CD14-positive monocyte (primary cell): ENCODE measurements around the gene SOX5. TPM values are rescaled to one million over a fixed set of nuclear protein-coding genes. Genes with fewer than 3 reads are reported as not detected.

ENCODE experiments used
- DNase-seq, 3 donors: peaks; one replicate each; pipeline ENCODE4 v3.0.0-alpha.2; 2011 to 2022
- H2AFZ ChIP-seq: 2 replicates; pipeline ENCODE4 v1.6.0; 2012; ENCODE audit warnings: mild to moderate bottlenecking, low read depth, low read length, inconsistent platforms; ENCODE audit not compliant: insufficient read depth, poor library complexity, severe bottlenecking
- H3K27ac ChIP-seq, 2 donors: 1 replicate in 1 of 2; 2 replicates in 1 of 2; pipeline ENCODE4 v1.5.1; 2012 to 2013; ENCODE audit warnings: low read length in 2 of 2, control low read depth in 1 of 2, inconsistent platforms in 1 of 2, low read depth in 1 of 2, mild to moderate bottlenecking in 1 of 2
- H3K27me3 ChIP-seq, 2 donors: one replicate each; pipeline versions ENCODE4 v1.6.0 to v1.6.1; 2011 to 2013; ENCODE audit warnings: low read length in 2 of 2; ENCODE audit not compliant: control insufficient read depth in 2 of 2, insufficient read depth in 2 of 2
- H3K36me3 ChIP-seq, 2 donors: replicated peaks in 1 of 2; 1 replicate in 1 of 2; 2 replicates in 1 of 2; pipeline versions ENCODE4 v1.5.1 to v1.6.1; 2012 to 2013; ENCODE audit warnings: low read length in 2 of 2, control low read depth in 1 of 2, inconsistent platforms in 1 of 2, mild to moderate bottlenecking in 1 of 2; ENCODE audit not compliant: insufficient read depth in 2 of 2, control insufficient read depth in 1 of 2
- H3K4me1 ChIP-seq, 2 donors: 1 replicate in 1 of 2; 2 replicates in 1 of 2; pipeline versions ENCODE4 v1.5.1 to v1.6.1; 2012 to 2013; ENCODE audit warnings: low read length in 2 of 2, control low read depth in 1 of 2, inconsistent platforms in 1 of 2, mild to moderate bottlenecking in 1 of 2, moderate library complexity in 1 of 2; ENCODE audit not compliant: insufficient read depth in 2 of 2, control insufficient read depth in 1 of 2
- H3K4me2 ChIP-seq: replicated peaks from 2 replicates; pipeline ENCODE3; 2012; ENCODE audit warnings: low read length, moderate library complexity, mild to moderate bottlenecking; ENCODE audit not compliant: poor library complexity, severe bottlenecking; ENCODE audit errors: extremely low read depth
- H3K4me3 ChIP-seq, 3 experiments: fragments of 200-600 bp in 1 of 3; sonication (generic) in 1 of 3; replicated peaks in 1 of 3; 1 replicate in 2 of 3; 2 replicates in 1 of 3; pipeline ENCODE4 v1.5.1; 2011 to 2013; ENCODE audit warnings: low read length in 3 of 3, mild to moderate bottlenecking in 3 of 3, control low read depth in 2 of 3, low read depth in 2 of 3, inconsistent platforms in 1 of 3, moderate library complexity in 1 of 3
- H3K79me2 ChIP-seq: 2 replicates; pipeline ENCODE4 v1.6.0; 2012; ENCODE audit warnings: mild to moderate bottlenecking, control low read depth, inconsistent platforms, low read length, moderate library complexity; ENCODE audit not compliant: insufficient read depth
- H3K9ac ChIP-seq: 2 replicates; pipeline ENCODE4 v1.6.0; 2017; ENCODE audit warnings: low read length, mild to moderate bottlenecking; ENCODE audit not compliant: insufficient read depth, poor library complexity, severe bottlenecking
- H3K9me3 ChIP-seq, 2 donors: replicated peaks in 1 of 2; 1 replicate in 1 of 2; 2 replicates in 1 of 2; pipeline versions ENCODE4 v1.5.1 to v1.6.1; 2012 to 2013; ENCODE audit warnings: low read length in 2 of 2, control low read depth in 1 of 2; ENCODE audit not compliant: control insufficient read depth in 1 of 2, insufficient read depth in 1 of 2
- H4K20me1 ChIP-seq: 2 replicates; pipeline ENCODE4 v1.6.0; 2012; ENCODE audit warnings: mild to moderate bottlenecking, low read length, control low read depth, moderate library complexity; ENCODE audit not compliant: insufficient read depth
- H3K27ac Mint-ChIP-seq, 7 donors: one replicate each; pipeline ENCODE4 v1.8.0; 2020; ENCODE audit warnings: mild to moderate bottlenecking in 7 of 7, mixed read lengths in 7 of 7, moderate library complexity in 6 of 7, inconsistent platforms in 2 of 7
- H3K27me3 Mint-ChIP-seq, 3 donors: one replicate each; pipeline ENCODE4 v1.8.0; 2021 to 2022; ENCODE audit warnings: low read depth in 3 of 3, mild to moderate bottlenecking in 3 of 3, mixed read lengths in 3 of 3, moderate library complexity in 3 of 3, inconsistent platforms in 1 of 3
- H3K36me3 Mint-ChIP-seq, 2 donors: one replicate each; pipeline ENCODE4 v1.8.0; 2020; ENCODE audit warnings: mixed read lengths in 2 of 2, inconsistent platforms in 1 of 2, mild to moderate bottlenecking in 1 of 2
- H3K4me1 Mint-ChIP-seq: one replicate; pipeline ENCODE4 v1.8.0; 2020; ENCODE audit warnings: mild to moderate bottlenecking, mixed read lengths
- H3K4me3 Mint-ChIP-seq, 2 donors: one replicate each; pipeline ENCODE4 v1.8.0; 2020; ENCODE audit warnings: mild to moderate bottlenecking in 2 of 2, mixed read lengths in 2 of 2, moderate library complexity in 1 of 2
- H3K9me3 Mint-ChIP-seq, 7 donors: one replicate each; pipeline ENCODE4 v1.8.0; 2020 to 2022; ENCODE audit warnings: mixed read lengths in 7 of 7, mild to moderate bottlenecking in 6 of 7, moderate library complexity in 6 of 7, inconsistent platforms in 2 of 7
- WGBS: methylation state at CpG from one replicate; pipeline ENCODE4 v1.1.5; 2013; ENCODE audit warnings: missing lambda C conversion rate; ENCODE audit not compliant: insufficient coverage; 5-methylcytosine and 5-hydroxymethylcytosine counted together
- intact Hi-C, 2 donors: fragments of 100-400 bp; cut with micrococcal nuclease; formaldehyde crosslinking; loops; one replicate each; pipeline versions ENCODE4 v1.15.0 to v1.15.1; 2023
- polyA minus RNA-seq: library from RNA; depleted of rRNA, polyadenylated mRNA; stranded (reverse); fragments of >200 nt; gene quantifications from 2 replicates; pipeline ENCODE4 v1.2.3, GENCODE V29; 2012
- polyA plus RNA-seq, 3 donors: library from polyadenylated mRNA; depleted of rRNA in 1 of 3; unstranded in 2 of 3; stranded (reverse) in 1 of 3; fragments of 300-500 nt in 2 of 3; fragments of >200 nt in 1 of 3; fragmentation: Illumina TruSeq in 2 of 3; gene quantifications; 1 replicate in 2 of 3; 2 replicates in 1 of 3; pipeline ENCODE4 v1.2.3, GENCODE V29; 2012 to 2021
- total RNA-seq, 12 experiments: library from RNA in 1 of 12; stranded (reverse) in 1 of 12; fragments of 120-200 nt in 1 of 12; gene quantifications; one replicate each; pipeline ENCODE4 v1.2.4 and lab custom pipeline; 2013 to 2026; ENCODE audit warnings: mixed read lengths in 6 of 12, inconsistent platforms in 1 of 12
- TF ChIP-seq, protein P1 (sequence below): fragments of 200-600 bp; IDR thresholded peaks from one replicate; pipeline ENCODE4 v1.8.0; 2022; ENCODE audit warnings: antibody characterized with exemption, mild to moderate bottlenecking

Gene SOX5
- 0.42 TPM for total RNA-seq (2013)
- not detected for polyA plus RNA-seq
- 0.14 TPM in 1 of 2 replicates, not detected in the other for polyA minus RNA-seq
- 0 to 8.0 (median 0.56) reads per million in 11 experiments for total RNA-seq (lab: John Stamatoyannopoulos, UW)

- H4K20me1 ChIP-seq, result no peaks in the 10 kb centered on the region
- no peak within 1 kb of the TSS for H2AFZ ChIP-seq
- WGBS, result 3% methylated on average over 7 of the region's 13 CpGs
- intact Hi-C loops, result no loop called here
- no peak within 1 kb of the TSS for H3K4me2 ChIP-seq
- H3K27me3 ChIP-seq, result peaks cover 20 to 35% of the 10 kb centered on the region in 2 donors
- H3K9ac ChIP-seq, result no peak within 1 kb of the TSS
- H3K36me3 Mint-ChIP-seq, result no peaks in the 10 kb centered on the region
- no peaks in the 10 kb centered on the region for H3K9me3 Mint-ChIP-seq
- H3K27ac ChIP-seq, result no peak within 1 kb of the TSS
- H3K4me1 Mint-ChIP-seq, result no peaks in the 10 kb centered on the region
- no peaks in the 10 kb centered on the region for H3K4me1 ChIP-seq
- no peak within 1 kb of the TSS for H3K4me3 ChIP-seq
- no peak within 1 kb of the TSS for H3K4me3 Mint-ChIP-seq
- no peaks in the 10 kb centered on the region for H3K79me2 ChIP-seq
- no peak within 1 kb of the TSS for H3K27ac Mint-ChIP-seq
- no peaks in the 10 kb centered on the region for H3K9me3 ChIP-seq
- H3K27me3 Mint-ChIP-seq, result peaks cover 0 to 6% (median 1%) of the 10 kb centered on the region in 3 donors
- no peaks in the 10 kb centered on the region for H3K36me3 ChIP-seq
- TF ChIP-seq, protein P1, sequence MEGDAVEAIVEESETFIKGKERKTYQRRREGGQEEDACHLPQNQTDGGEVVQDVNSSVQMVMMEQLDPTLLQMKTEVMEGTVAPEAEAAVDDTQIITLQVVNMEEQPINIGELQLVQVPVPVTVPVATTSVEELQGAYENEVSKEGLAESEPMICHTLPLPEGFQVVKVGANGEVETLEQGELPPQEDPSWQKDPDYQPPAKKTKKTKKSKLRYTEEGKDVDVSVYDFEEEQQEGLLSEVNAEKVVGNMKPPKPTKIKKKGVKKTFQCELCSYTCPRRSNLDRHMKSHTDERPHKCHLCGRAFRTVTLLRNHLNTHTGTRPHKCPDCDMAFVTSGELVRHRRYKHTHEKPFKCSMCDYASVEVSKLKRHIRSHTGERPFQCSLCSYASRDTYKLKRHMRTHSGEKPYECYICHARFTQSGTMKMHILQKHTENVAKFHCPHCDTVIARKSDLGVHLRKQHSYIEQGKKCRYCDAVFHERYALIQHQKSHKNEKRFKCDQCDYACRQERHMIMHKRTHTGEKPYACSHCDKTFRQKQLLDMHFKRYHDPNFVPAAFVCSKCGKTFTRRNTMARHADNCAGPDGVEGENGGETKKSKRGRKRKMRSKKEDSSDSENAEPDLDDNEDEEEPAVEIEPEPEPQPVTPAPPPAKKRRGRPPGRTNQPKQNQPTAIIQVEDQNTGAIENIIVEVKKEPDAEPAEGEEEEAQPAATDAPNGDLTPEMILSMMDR, result no peak
- DNase-seq, result no peak
Observed at GRCh38 chr12:23949348-23950209, at the start of gene SOX5. Gene SOX5 (minus strand): TSS chr12:23949670. CDS start chr12:23949601, 69 bp downstream.

DNA sequence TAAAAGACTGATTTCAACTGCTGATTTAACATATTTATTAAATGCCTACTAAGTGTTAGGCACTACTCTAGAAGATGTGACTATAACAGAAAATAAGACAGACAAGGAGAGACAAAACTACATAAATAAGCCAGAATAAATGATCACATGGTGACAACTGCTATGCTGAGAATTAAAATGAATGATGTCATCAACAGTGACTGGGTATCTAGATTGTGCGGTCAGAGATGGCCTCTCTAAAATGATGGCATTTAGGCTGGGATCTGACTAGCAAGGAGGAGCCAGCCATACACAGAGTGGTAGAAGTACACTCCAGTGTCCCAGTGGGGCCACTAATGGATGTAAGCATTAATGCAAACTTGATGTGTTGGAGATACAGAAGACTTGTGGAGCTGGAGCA lies 37.6 kb upstream of the SOX5 start:
- Mint-ChIP-seq H3K4me1 (no peaks in the 10 kb centered on the region), H3K36me3 (no peaks in the 10 kb centered on the region), H3K27ac (no peak overlapping the region), H3K4me3 (no peak overlapping the region), H3K27me3 (peaks cover 0 to 2% (median 0%) of the 10 kb centered on the region in 3 donors), H3K9me3 (peaks cover 0 to 5% (median 2%) of the 10 kb centered on the region in 7 donors)
- H3K4me1 ChIP-seq, result no peaks in the 10 kb centered on the region
- H2AFZ ChIP-seq, result no peak overlapping the region
- H3K9ac ChIP-seq, result no peak overlapping the region
- H4K20me1 ChIP-seq, result no peaks in the 10 kb centered on the region
- H3K4me3 ChIP-seq, result no peak overlapping the region
- H3K79me2 ChIP-seq, result no peaks in the 10 kb centered on the region
- H3K36me3 ChIP-seq, result no peaks in the 10 kb centered on the region
- H3K27ac ChIP-seq, result no peak overlapping the region
- WGBS, result 93% methylated on average over 1 of the region's 1 CpG
- TF ChIP-seq, protein P1, result no peak
- intact Hi-C loops, result no loop called here
- no peaks in the 10 kb centered on the region for H3K27me3 ChIP-seq
- H3K4me2 ChIP-seq, result no peak overlapping the region
- H3K9me3 ChIP-seq, result peaks cover 0 to 7% of the 10 kb centered on the region in 2 donors
- no peak for DNase-seq
